ENCODE results near the gene LMAN2.
"Not testable (repeated sequence)": the region's sequence is repeated elsewhere in the genome, so short reads cannot be mapped to it uniquely, and the experiment has no call there.

LMAN2 gene

DNA sequence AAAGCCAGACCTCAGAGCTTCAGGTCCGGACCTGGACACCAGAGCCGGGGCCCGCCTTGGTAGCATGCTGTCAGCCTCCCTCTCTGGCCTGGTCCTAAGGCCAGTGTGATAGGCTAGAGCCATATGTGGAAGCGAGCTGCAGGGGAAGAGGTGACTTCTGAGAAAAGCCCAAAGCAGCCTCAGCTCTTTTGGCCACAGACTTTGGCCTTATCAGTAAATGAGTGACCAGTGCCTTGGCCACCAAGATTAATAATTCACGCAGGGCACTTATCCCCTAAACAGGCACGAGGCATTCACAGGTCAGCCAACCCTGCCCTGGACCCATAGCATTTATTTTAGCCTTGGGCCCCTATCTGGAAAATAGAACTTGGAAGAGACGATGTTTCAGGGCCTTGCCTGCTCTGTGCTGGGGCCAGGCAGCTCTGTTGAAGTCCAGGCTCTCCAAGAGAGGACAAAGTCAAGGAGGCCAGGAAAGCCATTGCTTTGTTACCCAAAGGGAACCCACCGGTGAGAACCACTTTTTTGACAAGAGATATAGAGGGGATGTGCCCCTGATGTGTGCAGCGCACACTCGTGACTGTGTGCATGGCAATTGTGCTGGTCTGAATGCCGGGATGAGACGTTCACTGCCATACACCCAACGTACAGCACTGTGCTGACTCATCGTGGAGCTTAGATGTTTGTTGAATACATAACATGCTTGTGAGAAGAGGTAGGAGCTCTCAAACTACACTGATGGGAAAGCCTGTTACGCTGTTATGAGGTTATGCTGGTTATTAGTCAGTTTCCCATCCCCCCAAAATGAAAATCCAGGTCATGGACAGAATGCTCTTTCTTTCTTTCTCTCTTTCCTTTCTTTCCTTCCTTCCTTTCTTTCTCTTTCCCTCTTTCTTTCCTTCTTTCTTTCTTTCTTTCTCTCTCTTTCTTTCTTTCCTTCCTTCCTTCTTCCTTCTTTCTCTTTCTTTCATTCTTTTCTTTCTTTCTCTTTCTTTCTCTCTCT lies 27.7 kb upstream of the LMAN2 start:
- no peak overlapping the region for H3K4me3 ChIP-seq (ENCODE audit: low read length)
- DNase-seq (ENCODE audit: low read depth) = peak; percentile 96
- TF ChIP-seq, protein P1, sequence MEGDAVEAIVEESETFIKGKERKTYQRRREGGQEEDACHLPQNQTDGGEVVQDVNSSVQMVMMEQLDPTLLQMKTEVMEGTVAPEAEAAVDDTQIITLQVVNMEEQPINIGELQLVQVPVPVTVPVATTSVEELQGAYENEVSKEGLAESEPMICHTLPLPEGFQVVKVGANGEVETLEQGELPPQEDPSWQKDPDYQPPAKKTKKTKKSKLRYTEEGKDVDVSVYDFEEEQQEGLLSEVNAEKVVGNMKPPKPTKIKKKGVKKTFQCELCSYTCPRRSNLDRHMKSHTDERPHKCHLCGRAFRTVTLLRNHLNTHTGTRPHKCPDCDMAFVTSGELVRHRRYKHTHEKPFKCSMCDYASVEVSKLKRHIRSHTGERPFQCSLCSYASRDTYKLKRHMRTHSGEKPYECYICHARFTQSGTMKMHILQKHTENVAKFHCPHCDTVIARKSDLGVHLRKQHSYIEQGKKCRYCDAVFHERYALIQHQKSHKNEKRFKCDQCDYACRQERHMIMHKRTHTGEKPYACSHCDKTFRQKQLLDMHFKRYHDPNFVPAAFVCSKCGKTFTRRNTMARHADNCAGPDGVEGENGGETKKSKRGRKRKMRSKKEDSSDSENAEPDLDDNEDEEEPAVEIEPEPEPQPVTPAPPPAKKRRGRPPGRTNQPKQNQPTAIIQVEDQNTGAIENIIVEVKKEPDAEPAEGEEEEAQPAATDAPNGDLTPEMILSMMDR (IDR thresholded peaks at IDR 0.05; ENCODE audit: insufficient read depth, low read depth, low read length, missing control alignments) = no peak

DNA sequence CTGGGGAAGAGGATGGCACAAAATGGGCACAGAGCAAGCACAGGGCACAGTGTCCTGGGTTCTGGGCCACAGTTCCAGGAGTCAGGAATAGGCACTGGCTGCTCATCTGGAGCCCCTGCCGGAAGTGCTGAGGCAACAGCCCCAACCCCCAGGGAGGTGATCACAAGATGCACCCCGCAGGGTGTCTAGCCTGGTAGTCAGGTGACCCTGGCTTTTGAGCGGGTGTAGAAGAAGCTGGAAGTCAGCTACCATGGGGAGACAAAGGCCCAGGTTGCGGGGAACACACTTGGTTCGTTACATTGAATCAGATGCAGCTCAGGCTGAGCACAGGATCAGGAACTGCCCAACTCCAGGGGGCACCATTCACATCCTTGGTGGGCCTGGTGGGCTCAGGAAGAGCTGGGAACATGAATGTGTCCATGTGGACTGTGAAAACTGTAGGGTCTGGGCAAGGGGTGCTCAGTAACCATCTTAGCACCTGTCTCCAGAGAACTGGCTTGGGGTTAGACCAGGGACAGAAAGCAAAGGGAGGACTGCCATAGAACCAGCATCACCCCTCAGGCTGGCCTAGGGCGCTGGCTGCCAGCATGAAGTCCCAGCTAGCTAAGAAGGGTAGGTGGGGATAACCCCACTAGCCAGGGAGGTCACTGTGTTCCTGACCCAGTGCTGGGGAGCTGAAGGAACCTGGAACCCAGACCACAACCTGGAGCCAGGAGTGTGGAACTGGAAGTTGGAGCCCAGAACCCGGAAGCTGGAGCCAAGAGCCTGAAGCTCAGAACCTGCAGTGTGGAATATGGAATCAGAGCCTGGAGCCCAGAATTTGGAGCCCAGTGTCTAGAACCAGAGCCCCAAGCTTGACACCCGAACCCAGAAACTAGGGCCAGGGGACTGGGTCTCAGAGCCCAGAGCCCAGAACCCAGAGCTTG lies 26.6 kb upstream of the LMAN2 start:
- no peak overlapping the region for H3K4me3 ChIP-seq (ENCODE audit: low read length)
- DNase-seq (ENCODE audit: low read depth) = no peak
- TF ChIP-seq, protein P1 (IDR thresholded peaks at IDR 0.05; ENCODE audit: insufficient read depth, low read depth, low read length, missing control alignments) = no peak

DNA sequence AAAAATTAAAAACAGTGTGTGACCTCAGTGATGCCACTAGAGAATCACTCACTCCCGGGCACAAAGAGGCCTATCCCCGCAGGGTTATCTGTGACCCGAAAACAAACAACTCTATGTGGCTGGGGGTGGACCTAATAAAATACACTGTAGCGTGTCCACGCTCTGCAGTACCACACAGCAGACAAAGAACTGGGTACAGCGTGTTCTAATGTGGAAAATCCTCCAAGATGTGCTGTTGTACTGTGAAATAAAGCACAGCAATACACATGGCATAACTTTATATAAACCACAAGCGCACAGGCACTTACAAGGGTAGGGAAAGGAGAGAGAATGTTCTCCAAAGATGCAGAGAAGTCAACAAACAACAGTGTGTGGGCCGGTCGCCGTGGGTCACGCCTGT lies 24.6 kb upstream of the LMAN2 start:
- no peak overlapping the region for H3K4me3 ChIP-seq (ENCODE audit: low read length)
- no peak for DNase-seq (ENCODE audit: low read depth)
- TF ChIP-seq, protein P1 (IDR thresholded peaks at IDR 0.05; ENCODE audit: insufficient read depth, low read depth, low read length, missing control alignments) = no peak

DNA sequence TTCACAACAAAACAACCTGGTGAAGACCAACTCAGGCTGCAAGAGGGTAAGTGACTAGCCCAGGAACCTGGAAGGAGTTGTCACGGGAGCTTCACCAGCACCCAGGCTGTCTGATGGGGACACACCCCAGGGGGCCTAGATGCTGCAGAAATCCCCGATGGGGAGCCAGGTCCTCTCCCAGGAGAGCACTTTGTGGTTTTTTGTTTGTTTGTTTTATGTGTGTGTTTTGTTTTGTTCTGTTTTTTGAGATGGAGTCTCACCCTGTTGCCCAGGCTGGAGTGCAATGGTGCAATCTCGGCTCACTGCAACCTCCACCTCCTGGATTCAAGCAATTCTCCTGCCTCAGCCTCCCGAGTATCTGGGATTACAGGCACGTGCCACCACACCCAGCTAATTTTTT lies 24.0 kb upstream of the LMAN2 start:
- not testable (repeated sequence) for DNase-seq (ENCODE audit: low read depth); H3K4me3 ChIP-seq (ENCODE audit: low read length)

DNA sequence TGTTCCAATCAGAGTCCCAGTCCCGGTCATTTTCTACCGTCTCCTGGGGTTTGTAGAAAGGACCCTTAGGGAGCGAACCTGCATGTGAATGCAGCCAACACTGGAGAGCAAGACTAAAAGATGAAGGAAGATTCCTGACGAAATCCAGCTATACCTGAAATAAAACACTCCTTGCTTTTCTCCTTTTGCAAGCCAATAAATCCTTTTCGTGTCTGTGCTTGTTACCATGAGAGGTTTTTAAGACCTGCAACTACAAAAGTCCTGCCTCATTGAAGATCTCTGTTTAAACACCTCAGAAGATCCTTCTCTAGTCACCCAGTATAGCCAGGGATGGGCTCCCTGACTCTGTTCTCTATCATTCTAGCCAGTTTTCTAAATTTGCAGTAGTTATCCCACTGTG lies 22.7 kb upstream of the LMAN2 start:
- DNase-seq (ENCODE audit: low read depth) = peak; percentile 68
- no peak overlapping the region for H3K4me3 ChIP-seq (ENCODE audit: low read length)
- TF ChIP-seq, protein P1 (IDR thresholded peaks at IDR 0.05; ENCODE audit: insufficient read depth, low read depth, low read length, missing control alignments) = no peak

DNA sequence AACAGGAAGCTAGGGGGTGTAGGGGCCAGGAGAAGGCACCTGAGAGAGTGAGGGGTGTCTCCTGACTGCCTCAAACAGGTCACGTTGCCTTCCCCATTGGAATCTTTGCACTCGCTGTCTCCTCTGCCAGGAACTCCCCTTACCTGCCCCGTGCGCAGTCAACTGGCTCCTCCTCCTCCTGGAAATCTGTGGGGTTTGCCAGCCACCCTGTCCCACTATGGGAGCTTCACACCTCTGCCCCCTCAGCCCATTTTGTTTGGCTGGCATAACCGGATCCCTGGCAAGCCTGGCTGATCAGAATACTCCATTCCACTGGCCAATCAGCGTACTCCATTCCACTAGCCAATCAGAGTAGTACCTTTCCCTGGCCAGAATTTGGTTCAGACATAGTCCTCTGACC lies 22.3 kb upstream of the LMAN2 start:
- peak; percentile 40 for DNase-seq (ENCODE audit: low read depth)
- no peak overlapping the region for H3K4me3 ChIP-seq (ENCODE audit: low read length)
- TF ChIP-seq, protein P1 (IDR thresholded peaks at IDR 0.05; ENCODE audit: insufficient read depth, low read depth, low read length, missing control alignments) = no peak

DNA sequence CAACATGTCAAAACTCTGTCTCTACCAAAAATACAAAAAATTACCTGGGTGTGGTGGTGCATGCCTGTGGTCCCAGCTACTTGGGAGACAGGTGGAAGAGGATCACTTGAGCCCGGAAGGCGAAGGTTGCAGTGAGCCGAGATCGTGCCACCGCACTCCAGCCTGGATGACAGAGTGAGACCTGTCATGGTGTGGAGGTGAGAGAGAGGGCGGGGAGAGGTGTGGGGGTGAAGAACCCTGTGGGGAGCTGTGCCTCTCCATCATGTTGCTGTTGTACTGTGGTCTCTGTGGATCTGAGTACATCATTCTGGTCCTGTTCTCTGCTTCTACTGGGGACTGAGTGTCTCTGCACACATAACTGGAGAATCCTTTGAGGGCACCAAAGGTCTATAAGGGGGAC lies 21.4 kb upstream of the LMAN2 start:
- TF ChIP-seq, protein P1 (IDR thresholded peaks at IDR 0.05; ENCODE audit: insufficient read depth, low read depth, low read length, missing control alignments) = no peak
- H3K4me3 ChIP-seq (ENCODE audit: low read length) = no peak overlapping the region
- no peak for DNase-seq (ENCODE audit: low read depth)

Measured in epithelial cell of esophagus (primary cell).